ENCODE results near the gene ATG7.

DNA sequence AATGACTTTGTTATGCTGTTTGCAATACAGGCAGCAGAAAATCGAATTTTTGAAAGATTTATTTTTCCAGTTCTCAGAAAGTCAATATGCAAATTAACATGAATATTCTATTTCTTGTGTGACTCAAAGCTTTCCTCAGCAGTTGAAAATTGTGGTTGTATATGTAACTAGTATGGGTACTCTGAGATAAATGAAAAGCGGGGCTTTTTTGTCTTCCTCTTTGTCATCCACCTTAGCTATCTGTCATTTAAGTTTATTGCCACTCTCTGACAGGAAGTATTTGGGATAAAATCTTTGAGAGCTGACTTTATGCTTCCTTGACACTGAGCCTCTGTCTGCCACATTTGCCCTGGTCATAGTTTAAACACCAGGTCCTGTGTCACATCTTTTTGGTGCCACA is 91.5 kb downstream of the ATG7 start:
- no peak for TF ChIP-seq ZNF274 (IDR thresholded peaks at IDR 0.05; ENCODE audit: low read depth, low read length)
- TF ChIP-seq YY1 (IDR thresholded peaks at IDR 0.05; ENCODE audit: insufficient read depth, insufficient read length): no peak
- no peak for TF ChIP-seq SUZ12 (IDR thresholded peaks at IDR 0.05; ENCODE audit: extremely low read depth, insufficient read depth, insufficient read length)
